GM12878 (cell line): ENCODE measurements around the gene EXOSC2. TPM values are rescaled to one million over a fixed set of nuclear protein-coding genes. Genes with fewer than 3 reads are reported as not detected.
A peak's percentile ranks its signal among the peaks of the same experiment; 100 is the strongest.

Experiments
- ATAC-seq: fragments of 200-7000 bp; cut with Tn5 transposase; 3 replicates; pipeline ENCODE4 v1.9.1; 2020; ENCODE audit warnings: mild to moderate bottlenecking, moderate library complexity
- BruUV-seq: library from RNA; stranded (reverse); fragments of 400-500 nt; replicated peaks from 2 replicates; lab custom pipeline; 2021; lab: Mats Ljungman, UMichigan
- CTCF ChIA-PET: fragments of 300-600 bp; sonication (Branson Sonifier 250); formaldehyde crosslinking; extraction: SDS; loops from one replicate; lab custom pipeline; 2021; ENCODE audit warnings: inconsistent platforms; lab: Yijun Ruan, JAX
- POLR2A ChIA-PET: fragments of 350-600 bp; formaldehyde crosslinking; extraction: SDS; loops from one replicate; lab custom pipeline; 2021; ENCODE audit warnings: inconsistent platforms; lab: Charles Lee
- RAD21 ChIA-PET: fragments of 300-600 bp; sonication (Branson Sonifier 250); formaldehyde crosslinking; loops from one replicate; lab custom pipeline; 2023; ENCODE audit warnings: antibody characterized with exemption; ENCODE audit not compliant: unreplicated experiment; lab: Charles Lee
- SMC1A ChIA-PET: fragments of 300-600 bp; sonication (Branson Sonifier 250); formaldehyde crosslinking; loops from one replicate; lab custom pipeline; 2023; ENCODE audit not compliant: unreplicated experiment, uncharacterized antibody; lab: Charles Lee
- DNase-seq: peaks from one replicate; pipeline ENCODE4 v3.0.0-alpha.2; 2011; ENCODE audit warnings: low read depth, low spot score
- FAIRE-seq: peaks from 3 replicates; lab custom pipeline; 2011; peaks lifted over from hg19 to GRCh38; lab: Jason Lieb, UNC
- H2AFZ ChIP-seq: 2 replicates; pipeline ENCODE4 v1.6.0; 2011; ENCODE audit warnings: low read depth, low read length, control low read depth; ENCODE audit not compliant: control insufficient read depth
- H3K27ac ChIP-seq: 2 replicates; pipeline ENCODE4 v1.5.1; 2011; ENCODE audit warnings: control low read depth; ENCODE audit not compliant: control insufficient read depth, insufficient read depth
- H3K27me3 ChIP-seq, 2 experiments: replicated peaks in 1 of 2; 2 replicates each; pipeline versions ENCODE4 v1.6.0 to v1.6.1; 2011; ENCODE audit warnings: low read length in 1 of 2; ENCODE audit not compliant: control insufficient read depth in 2 of 2, insufficient read depth in 2 of 2
- H3K36me3 ChIP-seq, 2 experiments: 2 replicates each; pipeline ENCODE4 v1.5.1; 2011; ENCODE audit warnings: low read length in 1 of 2; ENCODE audit not compliant: control insufficient read depth in 2 of 2, insufficient read depth in 2 of 2
- H3K4me1 ChIP-seq: 2 replicates; pipeline ENCODE4 v1.6.1; 2011; ENCODE audit warnings: mild to moderate bottlenecking, low read length, moderate library complexity, mixed read lengths; ENCODE audit not compliant: control insufficient read depth, insufficient read depth
- H3K4me2 ChIP-seq: 2 replicates; pipeline ENCODE4 v1.6.0; 2011; ENCODE audit warnings: control low read depth; ENCODE audit not compliant: control insufficient read depth, insufficient read depth
- H3K4me3 ChIP-seq: fragments of 200-600 bp; sonication (generic); 2 replicates; pipeline ENCODE4 v1.5.1; 2016
- H3K79me2 ChIP-seq: 2 replicates; pipeline ENCODE4 v1.6.0; 2011; ENCODE audit warnings: low read length; ENCODE audit not compliant: control insufficient read depth, insufficient read depth
- H3K9ac ChIP-seq: 2 replicates; pipeline ENCODE4 v1.8.0; 2011; ENCODE audit warnings: low read length, control low read depth, mixed read lengths; ENCODE audit not compliant: control insufficient read depth, insufficient read depth
- H3K9me3 ChIP-seq: replicated peaks from 3 replicates; pipeline ENCODE4 v1.5.1; 2011; ENCODE audit warnings: mild to moderate bottlenecking, low read length; ENCODE audit not compliant: control insufficient read depth, insufficient read depth
- H4K20me1 ChIP-seq: 2 replicates; pipeline ENCODE4 v1.6.0; 2011; ENCODE audit not compliant: control insufficient read depth, insufficient read depth
- BCL11A ChIP-seq: IDR thresholded peaks from 2 replicates; pipeline ENCODE4 v1.6.1; 2011; ENCODE audit warnings: low read depth, low read length
- CHD1 ChIP-seq: IDR thresholded peaks from 2 replicates; pipeline ENCODE4 v1.6.1; 2012; ENCODE audit warnings: low read depth, low read length, improper control_type of control experiment
- CHD2 ChIP-seq: IDR thresholded peaks from 2 replicates; pipeline ENCODE4 v1.6.1; 2011; ENCODE audit warnings: low read depth, low read length, improper control_type of control experiment, borderline replicate concordance
- CREB1 ChIP-seq: IDR thresholded peaks from 2 replicates; pipeline ENCODE4 v1.6.1; 2012; ENCODE audit warnings: low read depth, mild to moderate bottlenecking, inconsistent platforms
- CTCF ChIP-seq, 3 experiments: IDR thresholded peaks in 2 of 3; conservative IDR thresholded peaks in 1 of 3; 2 replicates each; pipeline ENCODE4 v1.5.1; 2011; ENCODE audit warnings: low read depth in 3 of 3, low read length in 3 of 3, mild to moderate bottlenecking in 3 of 3, control low read depth in 2 of 3, moderate library complexity in 2 of 3, inconsistent platforms in 1 of 3, mixed read lengths in 1 of 3; ENCODE audit not compliant: control insufficient read depth in 2 of 3, insufficient read depth in 1 of 3; ENCODE audit errors: extremely low read depth in 1 of 3
- EGR1 ChIP-seq, 2 experiments: IDR thresholded peaks; 1 replicate in 1 of 2; 2 replicates in 1 of 2; pipeline ENCODE4 v1.6.1; 2011 to 2012; ENCODE audit warnings: low read depth in 2 of 2, low read length in 2 of 2, borderline replicate concordance in 1 of 2, mild to moderate bottlenecking in 1 of 2, moderate library complexity in 1 of 2
- ELK1 ChIP-seq: IDR thresholded peaks from 2 replicates; pipeline ENCODE4 v1.6.1; 2012; ENCODE audit warnings: low read depth, low read length, improper control_type of control experiment
- ESRRA ChIP-seq: IDR thresholded peaks from 2 replicates; pipeline ENCODE4 v1.6.1; 2012; ENCODE audit warnings: mild to moderate bottlenecking, low read length, improper control_type of control experiment
- FOS ChIP-seq: IDR thresholded peaks from 3 replicates; pipeline ENCODE4 v1.6.1; 2011; ENCODE audit warnings: borderline replicate concordance; ENCODE audit not compliant: insufficient read length; ENCODE audit errors: extremely low read depth
- FOXK2 ChIP-seq: fragments of 450-650 bp; IDR thresholded peaks from 2 replicates; pipeline ENCODE4 v1.6.1; 2017; ENCODE audit warnings: mild to moderate bottlenecking, moderate library complexity
- GATAD2B ChIP-seq: fragments of 450-650 bp; conservative IDR thresholded peaks from 2 replicates; pipeline ENCODE4 v1.6.1; 2017; ENCODE audit warnings: low read depth, mild to moderate bottlenecking, moderate library complexity
- HCFC1 ChIP-seq: fragments of 150-350 bp; IDR thresholded peaks from 2 replicates; pipeline ENCODE4 v1.6.1; 2014; ENCODE audit warnings: low read length
- JUND ChIP-seq: IDR thresholded peaks from 2 replicates; pipeline ENCODE4 v1.6.1; 2012; ENCODE audit warnings: low read depth, mild to moderate bottlenecking, low read length, improper control_type of control experiment, moderate library complexity
- POLR2A ChIP-seq: IDR thresholded peaks from 2 replicates; pipeline ENCODE4 v1.6.1; 2011; ENCODE audit warnings: low read depth, mild to moderate bottlenecking, low read length
- POLR2AphosphoS5 ChIP-seq: IDR thresholded peaks from 2 replicates; pipeline ENCODE4 v1.6.1; 2011; ENCODE audit warnings: mild to moderate bottlenecking, low read length, inconsistent platforms
- RB1 ChIP-seq: fragments of 450-650 bp; formaldehyde crosslinking; IDR thresholded peaks from 2 replicates; pipeline ENCODE4 v1.6.1; 2017; ENCODE audit warnings: mild to moderate bottlenecking, borderline replicate concordance
- RUNX3 ChIP-seq: IDR thresholded peaks from 2 replicates; pipeline ENCODE4 v1.6.1; 2012; ENCODE audit warnings: low read length, inconsistent platforms
- SIN3A ChIP-seq: IDR thresholded peaks from 2 replicates; pipeline ENCODE4 v1.6.1; 2012; ENCODE audit warnings: low read depth, low read length, improper control_type of control experiment
- ZSCAN29 ChIP-seq: fragments of 450-650 bp; IDR thresholded peaks from 2 replicates; pipeline ENCODE4 v1.6.1; 2017; ENCODE audit warnings: mild to moderate bottlenecking, moderate library complexity
- WGBS: methylation state at CpG from one replicate; pipeline ENCODE4 v1.1.6; 2016; ENCODE audit warnings: low lambda C conversion rate; ENCODE audit not compliant: insufficient replicate concordance, insufficient coverage; ENCODE audit errors: missing lambda C conversion rate; 5-methylcytosine and 5-hydroxymethylcytosine counted together
- in situ Hi-C: fragments of 300-500 bp; cut with MboI; formaldehyde crosslinking; loops from 9 replicates; pipeline ENCODE4 v1.14.3; 2018; ENCODE audit warnings: mixed read lengths
- intact Hi-C: fragments of 100-400 bp; cut with micrococcal nuclease; formaldehyde crosslinking; loops from one replicate; pipeline ENCODE4 v1.14.2; 2022; ENCODE audit not compliant: unreplicated experiment
- polyA plus RNA-seq, 11 experiments: library from polyadenylated mRNA; depleted of rRNA in 4 of 11; unstranded in 6 of 11; stranded (reverse) in 5 of 11; fragments of >200 nt; fragmentation: Nextera tagmentation in 4 of 11; fragmentation: Illumina TruSeq in 1 of 11; extraction: Ambion mirVana in 4 of 11; extraction: Trizol in 1 of 11; gene quantifications; 1 replicate in 1 of 11; 2 replicates in 10 of 11; pipeline versions ENCODE4 v1.2.1 to v1.2.3, GENCODE V29; 2011 to 2016; ENCODE audit warnings: inconsistent platforms in 2 of 11, missing spikeins in 2 of 11, low read depth in 1 of 11
- total RNA-seq, 4 experiments: library from RNA; depleted of rRNA in 3 of 4; stranded (reverse); fragments of >200 nt in 3 of 4; fragmentation: Illumina TruSeq in 1 of 4; extraction: Trizol in 1 of 4; gene quantifications; 2 replicates each; pipeline versions ENCODE4 v1.2.1 to v1.2.3, GENCODE V29; 2013 to 2021

The EXOSC2 gene
- total and polyA plus RNA-seq, 10 of the 15 experiments (the other 5 are each of a cell fraction or from before 2014, with no cell fraction given) = 26.3 to 55.0 (median 48.0) TPM

GRCh38 chr9:130712564-130713285, 19.1 kb downstream of the EXOSC2 start (continued):
- TF ChIP-seq GATAD2B = peak; percentile 79; the same call in 1 of the 2 replicates
- peak; percentile 75 for TF ChIP-seq POLR2AphosphoS5
- TF ChIP-seq ESRRA = no peak
- peak; percentile 93 for TF ChIP-seq CHD2
- TF ChIP-seq CREB1 = peak; percentile 77
- TF ChIP-seq, all 136 proteins: peak for 33

DNA sequence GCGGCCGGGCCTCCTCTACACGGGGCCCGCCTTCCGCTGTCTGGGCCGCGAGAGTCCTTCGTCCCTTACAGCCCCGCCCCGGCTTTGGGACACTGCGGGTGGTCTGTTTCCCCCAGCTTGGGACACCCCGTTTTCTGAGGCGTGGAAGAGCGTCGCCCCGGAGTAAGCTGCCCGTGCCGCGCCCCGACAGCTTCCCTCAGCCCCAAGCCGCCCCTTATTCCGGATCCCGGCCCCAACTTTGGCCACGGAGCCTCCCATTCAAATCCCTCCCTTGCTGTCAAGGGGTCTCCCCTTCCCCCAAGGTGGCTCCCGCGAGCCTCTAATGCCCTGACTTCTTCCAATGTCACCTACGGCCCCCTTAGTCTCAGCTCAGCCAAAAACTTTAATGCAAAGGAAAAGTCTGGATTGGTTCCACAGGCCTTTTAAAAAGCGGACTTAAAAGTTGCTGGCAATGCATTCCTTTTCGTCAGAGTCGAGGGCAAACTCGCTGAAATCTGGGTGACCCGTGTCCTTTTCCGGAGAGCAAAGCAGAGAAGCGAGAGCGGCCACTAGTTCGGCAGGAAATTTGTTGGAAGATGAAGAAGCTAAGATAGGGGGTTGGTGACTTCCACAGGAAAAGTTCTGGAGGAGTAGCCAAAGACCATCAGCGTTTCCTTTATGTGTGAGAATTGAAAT, 19.8 kb downstream of the EXOSC2 start:
- RAD21 ChIA-PET = interaction anchor here (0.9 to 1.3 kb wide), 2 partner anchors 53 to 55 kb away, joined by 3 read pairs; no protein-coding TSS in a partner anchor
- BruUV-seq = no TSS peak
- peak overlapping the region; percentile 78 for H3K4me2 ChIP-seq
- H4K20me1 ChIP-seq = no peaks in the 10 kb centered on the region
- FAIRE-seq = no peak
- peak overlapping the region; percentile 98 for H3K4me3 ChIP-seq
- H3K4me1 ChIP-seq = no peaks in the 10 kb centered on the region
- in situ Hi-C loops (no loop called here), intact Hi-C loops (loop anchor here (2.0 to 10.0 kb wide), 3 partner anchors 51 to 284 kb away; partner anchors contain the start of gene ABL1)
- POLR2A ChIA-PET = interaction anchor here (0.7 to 1.4 kb wide), 2 partner anchors 10 to 20 kb away, joined by 5 read pairs; partner anchors contain the start of gene EXOSC2
- peak overlapping the region; percentile 88 for H2AFZ ChIP-seq
- WGBS = 3% methylated on average over 27 of the region's 37 CpGs
- peaks cover 39% of the 10 kb centered on the region for H3K79me2 ChIP-seq
- SMC1A ChIA-PET = interaction anchor here (0.7 to 2.6 kb wide), 3 partner anchors 18 to 153 kb away, joined by 3 to 10 read pairs (median 3); no protein-coding TSS in a partner anchor
- CTCF ChIA-PET = interaction anchor here (0.6 to 2.2 kb wide), 10 partner anchors 11 to 157 kb away, joined by 3 to 11 read pairs (median 3); no protein-coding TSS in a partner anchor
- DNase-seq = no peak
- H3K27ac ChIP-seq = peak overlapping the region; percentile 96
- H3K9me3 ChIP-seq = no peaks in the 10 kb centered on the region
- H3K27me3 ChIP-seq = no peaks in the 10 kb centered on the region
- H3K36me3 ChIP-seq = no peaks in the 10 kb centered on the region
- H3K9ac ChIP-seq = peak overlapping the region; percentile 92
- peak; percentile 6 for ATAC-seq
- TF ChIP-seq EGR1 (IDR thresholded peaks at IDR 0.05; ENCODE audit: borderline replicate concordance in 1 of 2, low read depth in 2 of 2, low read length in 2 of 2) (no peak), CREB1 (no peak), HCFC1 (no peak), ZSCAN29 (no peak), FOXK2 (no peak), FOS (no peak), CHD1 (no peak), POLR2AphosphoS5 (0 out of 2 replicates have a peak, but pooled peaks have one; percentile 11), ELK1 (no peak), SIN3A (0 out of 2 replicates have a peak, but pooled peaks have one; percentile 28), RUNX3 (no peak), CTCF (IDR thresholded peaks at IDR 0.05 in 2 of 3, conservative IDR thresholded peaks at IDR 0.05 in 1 of 3; ENCODE audit: control insufficient read depth in 2 of 3, extremely low read depth in 1 of 3, insufficient read depth in 1 of 3, low read depth in 3 of 3, low read length in 3 of 3) (0 out of 6 replicates have a peak, but pooled peaks of 1 of the 3 experiments have one; percentile 1), BCL11A (no peak), POLR2A (no peak), RB1 (no peak), JUND (no peak)
